SH-SY5Y (cell line): ENCODE data around the gene CCL7.

ENCODE experiments used
- GATA2 ChIP-seq: IDR thresholded peaks from 2 replicates; pipeline ENCODE4 v1.6.1; 2011; ENCODE audit warnings: mild to moderate bottlenecking, low read depth, low read length
- GATA3 ChIP-seq: IDR thresholded peaks from 2 replicates; pipeline ENCODE4 v1.6.1; 2011; ENCODE audit warnings: low read depth, mild to moderate bottlenecking, low read length, moderate library complexity

GRCh38 chr17:34307110-34307509 is 37.1 kb downstream of the CCL7 start:
- no peak for TF ChIP-seq GATA2
- TF ChIP-seq GATA3: no peak
